NOMO-1 (cell line): ENCODE measurements around the gene UBE2F.
A peak's percentile ranks its signal among the peaks of the same experiment; 100 is the strongest.

Experiments used
- DNase-seq, 2 experiments: peaks; one replicate each; lab custom pipeline; 2025; ENCODE audit not compliant: unreplicated experiment in 2 of 2; lab: John Stamatoyannopoulos, UW

UBE2F gene, protein sequence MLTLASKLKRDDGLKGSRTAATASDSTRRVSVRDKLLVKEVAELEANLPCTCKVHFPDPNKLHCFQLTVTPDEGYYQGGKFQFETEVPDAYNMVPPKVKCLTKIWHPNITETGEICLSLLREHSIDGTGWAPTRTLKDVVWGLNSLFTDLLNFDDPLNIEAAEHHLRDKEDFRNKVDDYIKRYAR

GRCh38 chr2:237966565-237967462 is at the start of gene UBE2F:
TSS of gene UBE2F (plus strand) at chr2:237967014. CDS start at chr2:237973108, 6,094 bp downstream.
- DNase-seq = peak; percentile 94 to 97

GRCh38 chr2:237917696-237918374 is 49.0 kb upstream of the UBE2F start:
- DNase-seq = no peak

DNA sequence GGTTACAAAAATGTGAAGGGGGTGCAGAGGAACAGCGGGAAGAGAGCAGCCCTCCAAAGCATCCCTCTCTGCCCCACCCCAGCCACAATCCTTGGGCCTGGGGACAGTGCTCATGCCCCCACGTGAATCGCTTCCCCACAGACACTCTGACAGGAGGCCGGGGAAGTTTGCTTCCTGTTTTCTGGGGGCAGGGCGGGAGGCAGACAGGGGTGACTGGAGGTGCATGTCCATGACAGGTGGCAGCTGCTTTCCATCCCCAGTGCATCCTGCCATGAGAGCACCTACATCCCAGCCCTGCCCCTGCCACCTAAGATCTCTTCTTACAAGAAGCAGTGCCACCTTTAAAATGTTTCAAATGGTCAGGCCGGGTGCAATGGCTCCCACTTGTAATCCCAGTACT is 47.2 kb upstream of the UBE2F start:
- DNase-seq = peak; percentile 44 to 54

- no peak for DNase-seq
Observed at GRCh38 chr2:237920673-237921072, 46.1 kb upstream of the UBE2F start.

- no peak for DNase-seq
Observed at GRCh38 chr2:237921967-237922492, 44.8 kb upstream of the UBE2F start.

DNA sequence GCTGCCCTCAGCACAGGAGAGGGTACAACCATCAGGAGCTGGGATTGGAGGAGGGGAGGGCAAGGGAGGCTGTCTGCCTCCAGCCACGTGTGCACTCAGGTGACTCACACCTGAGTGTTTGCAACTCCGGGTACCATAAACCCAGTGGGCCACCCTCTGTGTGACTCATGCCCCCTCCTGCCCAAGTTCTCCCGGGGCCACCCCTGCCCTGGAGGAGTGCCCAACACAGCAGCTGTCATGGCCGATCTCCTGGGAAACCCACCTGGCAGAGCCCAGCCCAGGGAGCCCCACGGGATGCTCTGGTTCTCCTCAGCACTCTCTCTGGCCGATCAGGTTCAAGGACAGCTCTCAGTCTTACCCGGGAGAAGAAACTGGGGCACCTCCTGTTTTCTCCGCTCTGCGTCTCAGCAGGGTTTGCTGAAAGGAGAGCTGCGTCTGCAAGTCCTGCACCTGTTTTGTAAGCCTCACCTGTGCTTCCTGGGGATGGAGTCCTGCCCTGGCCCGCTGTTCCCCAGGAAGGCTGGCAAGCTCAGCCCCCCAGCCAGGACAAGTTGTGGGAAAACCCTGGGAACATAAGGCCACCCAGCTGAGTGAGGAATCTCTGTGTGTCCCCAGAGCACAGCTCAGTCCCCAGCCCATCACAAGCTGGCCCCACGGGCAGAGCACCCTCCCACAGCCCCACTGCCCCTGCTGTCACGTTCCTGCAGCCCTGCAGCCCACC is 44.0 kb upstream of the UBE2F start:
- no peak for DNase-seq

DNA sequence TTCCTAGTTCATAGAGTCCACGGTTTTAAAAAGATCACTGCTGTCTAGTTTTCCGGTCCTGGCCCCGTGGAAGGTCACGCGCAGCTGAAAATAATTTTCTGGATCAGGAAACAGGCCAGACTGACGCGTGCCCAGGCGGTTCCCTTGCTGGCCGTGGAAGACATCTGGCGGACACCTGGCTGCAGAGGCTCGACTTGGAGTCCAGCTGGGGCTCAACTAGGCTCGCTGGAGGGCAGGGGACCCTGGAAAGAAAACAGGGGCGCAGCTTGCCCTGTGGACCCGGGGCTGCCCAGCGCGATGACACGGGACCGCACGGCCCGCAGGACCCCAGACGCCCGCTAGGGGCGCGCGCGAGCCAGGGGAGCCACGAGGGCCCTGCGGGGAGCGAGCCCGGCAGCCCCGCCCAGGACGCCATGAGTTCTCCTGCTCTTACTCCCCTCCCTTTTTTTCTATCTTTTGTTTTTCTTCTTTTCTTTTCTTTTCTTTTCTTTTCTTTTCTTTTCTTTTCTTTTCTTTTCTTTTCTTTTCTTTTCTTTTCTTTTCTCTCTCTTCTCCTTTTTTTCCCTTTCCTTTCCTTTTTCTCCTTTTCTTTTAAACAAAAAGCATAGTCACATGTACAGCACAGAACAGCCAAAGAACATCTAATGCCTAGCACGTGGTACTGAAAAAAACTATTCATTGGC is 43.2 kb upstream of the UBE2F start:
- DNase-seq = peak; percentile 42 to 47

DNA sequence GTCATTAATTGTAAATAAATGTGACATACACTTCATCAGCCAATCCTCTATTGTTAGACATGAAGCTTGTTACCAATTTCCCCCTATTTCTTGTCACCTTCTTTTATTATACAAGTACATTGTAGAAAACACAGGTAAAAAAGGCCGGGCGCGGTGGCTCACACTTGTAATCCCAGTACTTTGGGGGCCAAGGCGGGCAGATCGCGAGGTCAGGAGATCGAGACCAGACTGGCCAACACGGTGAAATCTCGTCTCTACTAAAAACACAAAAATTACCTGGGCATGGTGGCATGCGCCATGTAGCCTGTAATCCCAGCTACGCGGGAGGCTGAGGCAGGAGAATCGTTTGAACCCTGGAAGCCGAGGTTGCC is 42.7 kb upstream of the UBE2F start:
- no peak for DNase-seq

DNA sequence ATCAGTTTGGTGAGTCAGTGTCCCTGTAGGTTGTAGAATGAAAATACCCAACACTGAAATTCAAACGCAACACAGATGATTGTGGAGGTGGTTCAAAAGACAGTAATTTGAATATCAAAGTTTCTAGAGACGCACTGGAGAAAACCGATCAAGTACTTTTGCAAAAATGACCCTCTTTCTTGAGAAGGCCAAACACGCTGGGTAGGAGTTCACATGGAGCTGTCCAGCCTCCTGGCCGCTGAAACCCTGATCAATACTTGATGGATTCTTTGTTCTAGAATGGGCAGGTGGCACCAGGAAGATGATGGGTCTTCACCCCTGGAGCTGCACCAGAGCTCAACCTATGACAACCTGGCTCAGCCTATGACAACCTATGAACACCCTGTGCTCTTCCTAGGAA is 39.7 kb upstream of the UBE2F start:
- no peak for DNase-seq

GRCh38 chr2:237927986-237928385 is 38.8 kb upstream of the UBE2F start:
- DNase-seq = no peak

GRCh38 chr2:237929979-237930378 is 36.8 kb upstream of the UBE2F start:
- no peak for DNase-seq

DNA sequence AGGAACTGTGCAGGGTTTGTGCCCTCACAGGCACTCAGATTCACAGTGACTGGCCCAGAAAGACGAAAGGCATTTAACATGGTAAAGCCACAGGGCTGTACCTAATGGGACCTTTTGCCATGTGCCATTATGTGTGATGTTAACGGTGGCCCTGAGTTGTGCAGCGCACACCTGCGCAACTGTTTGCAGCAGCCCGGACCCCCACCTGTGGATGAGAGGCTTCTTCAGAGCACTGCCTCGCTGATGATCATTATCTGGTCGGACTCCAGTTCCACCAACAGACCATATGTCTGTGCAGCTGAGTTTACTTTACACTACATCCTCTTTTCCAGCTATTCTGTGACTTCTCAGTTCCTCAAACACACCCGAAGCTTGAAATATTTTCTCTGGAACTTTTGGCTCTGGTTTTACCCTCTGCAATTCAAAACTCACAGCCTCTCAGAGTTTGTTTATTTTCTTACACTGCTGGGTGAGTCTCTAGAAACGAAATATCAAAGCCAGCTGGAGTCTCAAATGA is 35.6 kb upstream of the UBE2F start:
- DNase-seq = peak; percentile 39 to 79

DNA sequence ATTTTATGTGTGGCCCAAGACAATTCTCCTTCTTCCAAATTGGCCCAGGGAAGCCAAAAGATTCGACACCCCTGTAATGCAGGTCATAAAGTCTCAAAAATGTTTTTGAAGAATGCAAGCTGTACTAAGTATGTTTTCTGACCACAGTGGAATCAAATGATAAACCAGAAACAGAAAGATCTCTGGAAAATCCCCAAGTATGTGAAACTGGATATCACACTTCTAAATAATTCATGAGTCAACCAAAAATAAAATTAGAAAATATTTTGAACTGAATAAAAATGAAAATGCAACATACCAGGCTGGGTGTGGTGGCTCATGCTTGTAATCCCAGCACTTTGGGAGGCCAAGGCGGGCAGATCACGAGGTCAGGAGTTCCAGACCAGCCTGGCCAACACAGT is 34.1 kb upstream of the UBE2F start:
- no peak for DNase-seq

GRCh38 chr2:237934186-237934585 is 32.6 kb upstream of the UBE2F start:
- DNase-seq = no peak

DNA sequence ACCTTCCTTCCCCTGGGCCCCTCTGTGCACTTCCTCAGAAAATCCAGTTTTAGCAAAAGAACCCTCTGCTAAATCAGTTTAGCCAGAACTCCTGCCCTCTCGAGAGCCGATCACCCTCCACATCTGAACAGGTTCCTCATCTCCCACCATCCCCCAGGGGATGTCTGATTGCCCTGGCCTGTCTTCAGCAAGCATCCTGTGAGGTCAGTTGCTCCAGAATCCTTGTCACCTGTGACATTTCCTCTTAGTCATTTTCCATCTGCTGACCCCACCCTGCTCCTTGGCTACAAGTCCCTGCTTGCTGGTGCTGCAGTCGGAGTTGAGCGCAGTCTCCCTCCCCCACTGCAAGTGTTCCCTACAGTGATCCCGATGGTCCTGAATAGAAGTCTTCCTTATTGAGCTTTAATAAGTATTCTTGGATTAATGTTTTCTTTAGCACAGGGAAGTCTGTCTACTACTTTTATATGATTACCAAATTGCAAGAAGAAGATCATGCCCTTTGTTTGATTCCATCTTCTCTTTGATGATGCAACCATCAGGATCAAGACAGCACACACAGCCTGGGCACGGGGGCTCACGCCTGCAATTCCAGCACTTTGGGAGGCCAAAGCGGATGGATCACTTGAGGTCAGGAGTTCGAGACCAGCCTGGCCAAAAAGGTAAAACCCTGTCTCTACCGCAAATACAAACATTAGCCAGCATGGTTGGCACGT is 30.9 kb upstream of the UBE2F start:
- DNase-seq = peak in 1 of 2 experiments; percentile 10

DNA sequence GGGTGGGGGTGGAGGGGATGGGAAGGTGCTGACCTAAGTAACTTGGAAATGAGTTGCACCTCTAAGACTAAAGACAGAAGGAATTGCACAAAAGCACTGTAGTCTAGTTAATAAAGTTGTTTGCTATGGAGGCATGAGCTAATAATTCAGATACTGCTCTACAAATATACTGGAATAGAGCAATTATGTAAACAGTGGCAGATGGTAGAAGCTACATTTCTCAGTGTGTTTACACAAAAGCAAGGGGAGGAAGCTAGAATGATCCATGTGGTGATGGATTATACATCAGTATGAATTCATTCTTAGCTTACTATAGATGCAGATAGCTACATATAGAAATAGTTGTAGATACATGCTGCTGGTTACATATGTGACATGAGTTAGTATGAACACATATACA is 27.6 kb upstream of the UBE2F start:
- DNase-seq = no peak

DNA sequence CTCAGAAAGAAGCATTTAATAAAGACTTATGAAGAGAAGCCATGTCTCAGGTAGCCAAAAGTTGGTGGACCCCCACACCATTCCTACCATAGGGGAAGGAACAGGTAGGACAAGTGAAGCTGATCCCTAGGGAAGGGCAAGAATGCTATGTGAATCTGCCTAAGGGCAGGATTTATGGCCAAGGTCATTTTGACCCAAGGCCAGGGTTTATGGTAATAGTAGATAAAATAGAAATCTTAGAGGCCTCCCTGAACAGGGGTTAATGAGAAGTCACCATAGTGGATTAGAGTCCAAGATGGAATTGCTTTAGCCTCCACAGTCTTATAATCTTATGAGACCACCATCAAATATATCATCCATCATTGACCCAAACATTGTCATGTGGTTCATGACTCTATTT is 26.0 kb upstream of the UBE2F start:
- no peak for DNase-seq

DNA sequence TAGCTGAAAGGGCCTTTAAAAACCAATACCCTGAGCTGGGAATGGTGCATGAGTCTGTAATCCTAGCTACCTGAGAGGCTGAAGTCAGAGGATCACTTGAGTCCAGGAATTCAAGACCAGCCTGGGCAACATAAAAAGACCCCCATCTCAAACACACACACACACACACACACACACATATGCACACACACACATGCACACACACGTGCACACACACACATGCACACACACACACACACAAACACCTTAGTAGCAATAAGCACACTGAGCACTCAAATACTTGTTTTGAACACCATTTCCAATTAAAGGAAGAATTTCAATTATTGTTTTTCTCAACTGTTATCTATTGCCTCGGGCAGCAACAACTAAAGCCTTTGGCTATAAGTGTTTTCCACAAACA is 25.6 kb upstream of the UBE2F start:
- DNase-seq = no peak

DNA sequence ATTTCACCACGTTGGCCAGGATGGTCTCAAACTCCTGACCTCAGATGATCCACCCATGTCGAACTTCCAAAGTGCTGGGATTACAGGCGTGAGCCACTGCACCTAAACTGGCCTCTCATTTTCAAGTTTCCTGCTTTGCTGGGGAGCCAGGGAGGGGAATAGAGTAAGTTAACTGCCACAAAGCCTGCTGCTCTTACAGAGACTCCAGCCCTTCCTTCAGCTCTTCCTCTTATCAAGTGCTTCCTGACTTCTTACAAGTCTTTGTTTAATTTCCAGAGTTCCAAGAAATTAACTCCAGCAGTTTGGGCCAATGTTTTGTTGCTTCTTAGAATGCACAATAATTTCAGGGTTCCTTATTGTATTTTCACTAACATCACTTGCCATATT is 24.3 kb upstream of the UBE2F start:
- no peak for DNase-seq
